ENCODE data around the gene C1orf35.
A peak's percentile ranks its signal among the peaks of the same experiment; 100 is the strongest.

Gene C1orf35

GRCh38 chr1:228062085-228062791 lies 40.9 kb downstream of the C1orf35 start:
- no peak for DNase-seq

- no peak for DNase-seq
Measured at GRCh38 chr1:228061411-228062084, 41.6 kb downstream of the C1orf35 start.

GRCh38 chr1:228060458-228061190 lies 42.5 kb downstream of the C1orf35 start:
- DNase-seq = no peak

- DNase-seq = peak; percentile 78
Measured at GRCh38 chr1:228059634-228060457, 43.3 kb downstream of the C1orf35 start.

GRCh38 chr1:228058949-228059633 lies 44.0 kb downstream of the C1orf35 start:
- peak; percentile 47 for DNase-seq

- no peak for DNase-seq
Measured at GRCh38 chr1:228058172-228058948, 44.8 kb downstream of the C1orf35 start.
